Liver (tissue), 9 donors: ENCODE results near the gene CREB5. TPM values are rescaled to one million over a fixed set of nuclear protein-coding genes. Genes with fewer than 3 reads are reported as not detected.

Experiments used
- DNase-seq: peaks from one replicate; pipeline ENCODE4 v3.0.0-alpha.2; 2017; ENCODE audit warnings: low spot score
- H3K27ac ChIP-seq, 2 donors: one replicate each; pipeline ENCODE4 v1.7.0; 2013; ENCODE audit warnings: inconsistent platforms in 2 of 2, low read length in 2 of 2, control low read depth in 1 of 2, low read depth in 1 of 2, mild to moderate bottlenecking in 1 of 2
- H3K27me3 ChIP-seq, 4 donors: one replicate each; pipeline versions ENCODE4 v1.6.1 to v1.7.0; 2013; ENCODE audit warnings: low read length in 3 of 4, inconsistent platforms in 1 of 4, mild to moderate bottlenecking in 1 of 4, moderate library complexity in 1 of 4; ENCODE audit not compliant: control insufficient read depth in 4 of 4, insufficient read depth in 4 of 4
- H3K36me3 ChIP-seq, 4 donors: one replicate each; pipeline versions ENCODE4 v1.6.1 to v1.7.0; 2013; ENCODE audit warnings: low read length in 3 of 4, mild to moderate bottlenecking in 3 of 4, low read depth in 1 of 4, moderate library complexity in 1 of 4; ENCODE audit not compliant: control insufficient read depth in 4 of 4, insufficient read depth in 3 of 4
- H3K4me1 ChIP-seq, 4 donors: one replicate each; pipeline versions ENCODE4 v1.6.1 to v1.7.0; 2013; ENCODE audit warnings: low read length in 3 of 4, mild to moderate bottlenecking in 3 of 4, moderate library complexity in 1 of 4; ENCODE audit not compliant: control insufficient read depth in 4 of 4, insufficient read depth in 4 of 4
- H3K4me3 ChIP-seq, 3 donors: one replicate each; pipeline versions ENCODE4 v1.6.1 to v1.7.0; 2013; ENCODE audit warnings: low read length in 3 of 3, control low read depth in 1 of 3, low read depth in 1 of 3, mild to moderate bottlenecking in 1 of 3
- H3K9ac ChIP-seq, 2 donors: one replicate each; pipeline ENCODE4 v1.7.0; 2013; ENCODE audit warnings: low read length in 2 of 2, mild to moderate bottlenecking in 2 of 2, moderate library complexity in 2 of 2, control low read depth in 1 of 2, low read depth in 1 of 2
- H3K9me3 ChIP-seq, 4 donors: one replicate each; pipeline versions ENCODE4 v1.6.1 to v1.7.0; 2013; ENCODE audit warnings: low read length in 3 of 4; ENCODE audit not compliant: control insufficient read depth in 4 of 4
- ATF3 ChIP-seq: IDR thresholded peaks from 2 replicates; pipeline ENCODE4 v1.6.1; 2016; ENCODE audit warnings: antibody characterized with exemption
- EGR1 ChIP-seq, 2 donors: IDR thresholded peaks; 2 replicates each; pipeline ENCODE4 v1.6.1; 2016 to 2018; ENCODE audit warnings: antibody characterized with exemption in 2 of 2, low read depth in 2 of 2
- FOXA1 ChIP-seq: IDR thresholded peaks from 2 replicates; pipeline ENCODE4 v1.6.1; 2016; ENCODE audit warnings: antibody characterized with exemption
- FOXA2 ChIP-seq: IDR thresholded peaks from 2 replicates; pipeline ENCODE4 v1.6.1; 2016; ENCODE audit warnings: antibody characterized with exemption
- GABPA ChIP-seq, 2 donors: IDR thresholded peaks in 1 of 2; conservative IDR thresholded peaks in 1 of 2; 2 replicates each; pipeline ENCODE4 v1.6.1; 2016; ENCODE audit warnings: antibody characterized with exemption in 2 of 2, mild to moderate bottlenecking in 1 of 2, moderate library complexity in 1 of 2
- HNF4A ChIP-seq, 2 donors: conservative IDR thresholded peaks; 2 replicates each; pipeline ENCODE4 v1.6.1; 2016; ENCODE audit warnings: antibody characterized with exemption in 2 of 2, mild to moderate bottlenecking in 2 of 2
- HNF4G ChIP-seq: IDR thresholded peaks from 2 replicates; pipeline ENCODE4 v1.6.1; 2016; ENCODE audit warnings: antibody characterized with exemption
- JUND ChIP-seq, 2 donors: IDR thresholded peaks; 2 replicates each; pipeline ENCODE4 v1.6.1; 2016; ENCODE audit warnings: antibody characterized with exemption in 2 of 2
- NR2F2 ChIP-seq: IDR thresholded peaks from 2 replicates; pipeline ENCODE4 v1.6.1; 2016; ENCODE audit warnings: antibody characterized with exemption
- RAD21 ChIP-seq, 2 donors: IDR thresholded peaks; 2 replicates each; pipeline ENCODE4 v1.6.1; 2016; ENCODE audit warnings: antibody characterized with exemption in 2 of 2, mild to moderate bottlenecking in 2 of 2
- REST ChIP-seq: IDR thresholded peaks from 2 replicates; pipeline ENCODE4 v1.6.1; 2016; ENCODE audit warnings: antibody characterized with exemption, mild to moderate bottlenecking
- SP1 ChIP-seq: IDR thresholded peaks from 2 replicates; pipeline ENCODE4 v1.6.1; 2018; ENCODE audit warnings: antibody characterized with exemption, mild to moderate bottlenecking
- TAF1 ChIP-seq: conservative IDR thresholded peaks from 2 replicates; pipeline ENCODE4 v1.6.1; 2016; ENCODE audit warnings: antibody characterized with exemption, mild to moderate bottlenecking
- WGBS: extraction: QIAGEN DNeasy Blood & Tissue Kit; methylation state at CpG from one replicate; pipeline ENCODE4 v1.1.7; 2013; 5-methylcytosine and 5-hydroxymethylcytosine counted together
- polyA plus RNA-seq, 2 donors: library from polyadenylated mRNA; stranded (reverse) in 1 of 2; unstranded in 1 of 2; fragments of 200-250 nt in 1 of 2; fragments of >200 nt in 1 of 2; fragmentation: Nextera tagmentation in 1 of 2; extraction: Ambion mirVana in 1 of 2; gene quantifications; one replicate each; pipeline versions ENCODE4 v1.2.1 to v1.2.3, GENCODE V29; 2013 to 2015
- total RNA-seq, 2 donors: library from RNA; depleted of rRNA; stranded (reverse); fragments of >200 nt; gene quantifications; one replicate each; pipeline ENCODE4 v1.2.3, GENCODE V29; 2014
- TF ChIP-seq, protein P1 (sequence below): fragments of 150-350 bp; IDR thresholded peaks from 2 replicates; pipeline ENCODE4 v1.5.1; 2017; ENCODE audit warnings: improper control_type of control experiment, low read depth, low read length; ENCODE audit not compliant: missing input control
- TF ChIP-seq, protein P2 (sequence below): IDR thresholded peaks from 2 replicates; pipeline ENCODE4 v1.6.1; 2016; ENCODE audit warnings: antibody characterized with exemption
- TF ChIP-seq, protein P3 (sequence below): IDR thresholded peaks from 2 replicates; pipeline ENCODE4 v1.6.1; 2016; ENCODE audit warnings: antibody characterized with exemption
- donor health status: healthy.
- donor health status: healthy.
- donor health status: healthy.
- donor health status: healthy.
- donor health status: healthy.

CREB5 gene
- total and polyA plus RNA-seq, 4 donors = 0.25 to 0.92 (median 0.67) TPM

DNA sequence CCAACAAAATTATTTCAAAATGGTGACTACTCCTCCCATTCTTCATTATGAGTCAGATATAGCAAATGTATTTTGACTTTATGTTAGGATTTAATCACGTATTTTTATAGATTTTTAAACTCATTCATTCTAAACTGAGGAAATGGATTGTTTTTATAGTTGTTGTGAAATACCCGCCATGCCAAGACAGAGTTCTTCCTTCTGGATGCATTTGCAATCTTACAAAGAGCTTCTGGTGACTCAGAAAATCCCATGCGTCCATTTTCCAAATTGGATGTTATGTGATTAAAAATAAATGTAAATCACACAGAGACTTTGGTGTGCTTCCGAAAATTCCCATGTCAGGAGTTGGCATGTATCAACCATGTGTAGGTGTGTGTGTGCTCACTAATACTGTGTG, 366.5 kb downstream of the CREB5 start:
- no peak for DNase-seq
- Histone ChIP-seq H3K4me1 (no peaks in the 10 kb centered on the region), H3K36me3 (no peaks in the 10 kb centered on the region), H3K9me3 (no peaks in the 10 kb centered on the region), H3K9ac (no peak overlapping the region), H3K27ac (no peak overlapping the region), H3K4me3 (no peak overlapping the region), H3K27me3 (no peaks in the 10 kb centered on the region)
- WGBS = 64% methylated on average over 4 of the region's 4 CpGs
- TF ChIP-seq, protein P1, sequence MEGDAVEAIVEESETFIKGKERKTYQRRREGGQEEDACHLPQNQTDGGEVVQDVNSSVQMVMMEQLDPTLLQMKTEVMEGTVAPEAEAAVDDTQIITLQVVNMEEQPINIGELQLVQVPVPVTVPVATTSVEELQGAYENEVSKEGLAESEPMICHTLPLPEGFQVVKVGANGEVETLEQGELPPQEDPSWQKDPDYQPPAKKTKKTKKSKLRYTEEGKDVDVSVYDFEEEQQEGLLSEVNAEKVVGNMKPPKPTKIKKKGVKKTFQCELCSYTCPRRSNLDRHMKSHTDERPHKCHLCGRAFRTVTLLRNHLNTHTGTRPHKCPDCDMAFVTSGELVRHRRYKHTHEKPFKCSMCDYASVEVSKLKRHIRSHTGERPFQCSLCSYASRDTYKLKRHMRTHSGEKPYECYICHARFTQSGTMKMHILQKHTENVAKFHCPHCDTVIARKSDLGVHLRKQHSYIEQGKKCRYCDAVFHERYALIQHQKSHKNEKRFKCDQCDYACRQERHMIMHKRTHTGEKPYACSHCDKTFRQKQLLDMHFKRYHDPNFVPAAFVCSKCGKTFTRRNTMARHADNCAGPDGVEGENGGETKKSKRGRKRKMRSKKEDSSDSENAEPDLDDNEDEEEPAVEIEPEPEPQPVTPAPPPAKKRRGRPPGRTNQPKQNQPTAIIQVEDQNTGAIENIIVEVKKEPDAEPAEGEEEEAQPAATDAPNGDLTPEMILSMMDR = no peak
- TF ChIP-seq HNF4A (conservative IDR thresholded peaks at IDR 0.05) = no peak
- TF ChIP-seq FOXA1 = no peak

DNA sequence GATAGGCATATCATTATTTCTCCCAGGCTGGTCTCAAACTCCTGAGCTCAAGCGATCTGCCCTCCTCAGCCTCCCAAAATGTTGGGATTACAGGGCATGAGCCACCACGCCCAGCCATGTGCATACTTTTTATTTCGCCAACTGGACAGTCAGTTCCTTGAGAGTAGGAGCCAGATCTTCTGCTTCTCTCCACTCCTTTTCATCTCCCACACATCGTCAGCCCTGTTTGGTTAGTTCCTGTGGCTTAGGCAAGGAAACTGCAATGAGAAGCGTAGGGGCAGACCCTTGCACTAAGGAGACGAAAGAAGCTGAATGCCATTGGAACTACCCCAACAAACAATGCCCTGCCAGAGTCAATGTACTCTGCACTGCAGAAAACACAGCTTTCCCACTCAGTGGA, 367.6 kb downstream of the CREB5 start:
- H3K4me1 ChIP-seq = no peaks in the 10 kb centered on the region
- no peak overlapping the region for H3K9ac ChIP-seq
- no peaks in the 10 kb centered on the region for H3K36me3 ChIP-seq
- H3K27ac ChIP-seq = no peak overlapping the region
- WGBS = 84% methylated on average over 6 of the region's 6 CpGs
- H3K27me3 ChIP-seq = no peaks in the 10 kb centered on the region
- no peaks in the 10 kb centered on the region for H3K9me3 ChIP-seq
- no peak for DNase-seq
- H3K4me3 ChIP-seq = no peak overlapping the region
- TF ChIP-seq HNF4A (conservative IDR thresholded peaks at IDR 0.05) (no peak), EGR1 (IDR thresholded peaks at IDR 0.05; ENCODE audit: low read depth in 2 of 2) (no peak), GABPA (IDR thresholded peaks at IDR 0.05 in 1 of 2, conservative IDR thresholded peaks at IDR 0.05 in 1 of 2) (no peak), FOXA1 (no peak), FOXA2 (no peak), SP1 (no peak), HNF4G (no peak), ATF3 (no peak)

DNA sequence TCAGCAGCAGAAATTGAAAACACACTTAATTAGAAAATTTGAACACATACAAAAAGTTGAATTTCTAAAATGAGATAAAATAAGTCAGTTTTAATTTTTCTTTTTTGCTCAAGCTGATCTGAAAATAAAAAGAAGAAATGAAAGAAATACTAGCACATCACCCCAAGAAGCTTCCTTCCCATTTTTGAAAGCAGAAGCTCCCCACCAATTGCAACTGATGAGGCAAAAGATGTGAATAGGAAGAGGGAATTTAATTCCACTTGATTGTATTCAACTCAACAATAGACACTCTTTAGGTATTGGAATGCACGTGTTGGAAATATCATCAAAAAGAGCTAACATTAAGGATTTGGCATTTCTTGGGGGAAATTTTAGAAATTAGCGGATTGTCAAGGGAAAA, 370.0 kb downstream of the CREB5 start:
- no peak for TF ChIP-seq GABPA (IDR thresholded peaks at IDR 0.05 in 1 of 2, conservative IDR thresholded peaks at IDR 0.05 in 1 of 2)
- TF ChIP-seq, protein P2, sequence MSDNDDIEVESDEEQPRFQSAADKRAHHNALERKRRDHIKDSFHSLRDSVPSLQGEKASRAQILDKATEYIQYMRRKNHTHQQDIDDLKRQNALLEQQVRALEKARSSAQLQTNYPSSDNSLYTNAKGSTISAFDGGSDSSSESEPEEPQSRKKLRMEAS = no peak
- no peak for TF ChIP-seq ATF3
- TF ChIP-seq, protein P1 = no peak
- TF ChIP-seq EGR1 (IDR thresholded peaks at IDR 0.05; ENCODE audit: low read depth in 2 of 2) = no peak
- TF ChIP-seq RAD21 (IDR thresholded peaks at IDR 0.05) = no peak
- TF ChIP-seq TAF1 = no peak
- TF ChIP-seq FOXA2 = no peak
- no peak for TF ChIP-seq FOXA1
- no peak for TF ChIP-seq REST
- no peak for TF ChIP-seq HNF4A (conservative IDR thresholded peaks at IDR 0.05)
- TF ChIP-seq, protein P3, sequence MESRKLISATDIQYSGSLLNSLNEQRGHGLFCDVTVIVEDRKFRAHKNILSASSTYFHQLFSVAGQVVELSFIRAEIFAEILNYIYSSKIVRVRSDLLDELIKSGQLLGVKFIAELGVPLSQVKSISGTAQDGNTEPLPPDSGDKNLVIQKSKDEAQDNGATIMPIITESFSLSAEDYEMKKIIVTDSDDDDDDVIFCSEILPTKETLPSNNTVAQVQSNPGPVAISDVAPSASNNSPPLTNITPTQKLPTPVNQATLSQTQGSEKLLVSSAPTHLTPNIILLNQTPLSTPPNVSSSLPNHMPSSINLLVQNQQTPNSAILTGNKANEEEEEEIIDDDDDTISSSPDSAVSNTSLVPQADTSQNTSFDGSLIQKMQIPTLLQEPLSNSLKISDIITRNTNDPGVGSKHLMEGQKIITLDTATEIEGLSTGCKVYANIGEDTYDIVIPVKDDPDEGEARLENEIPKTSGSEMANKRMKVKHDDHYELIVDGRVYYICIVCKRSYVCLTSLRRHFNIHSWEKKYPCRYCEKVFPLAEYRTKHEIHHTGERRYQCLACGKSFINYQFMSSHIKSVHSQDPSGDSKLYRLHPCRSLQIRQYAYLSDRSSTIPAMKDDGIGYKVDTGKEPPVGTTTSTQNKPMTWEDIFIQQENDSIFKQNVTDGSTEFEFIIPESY = no peak
- TF ChIP-seq JUND (IDR thresholded peaks at IDR 0.05) = no peak
- TF ChIP-seq SP1 = no peak
- no peak for TF ChIP-seq NR2F2

More for the DNA sequence above, 370.0 kb downstream of the CREB5 start:
- no peak overlapping the region for H3K4me3 ChIP-seq
- H3K27ac ChIP-seq = no peak overlapping the region
- H3K9me3 ChIP-seq = no peaks in the 10 kb centered on the region
- no peak for DNase-seq
- 88% methylated on average over 2 of the region's 2 CpGs for WGBS
- H3K27me3 ChIP-seq = no peaks in the 10 kb centered on the region
- H3K9ac ChIP-seq = no peak overlapping the region
- H3K4me1 ChIP-seq = no peaks in the 10 kb centered on the region
- no peaks in the 10 kb centered on the region for H3K36me3 ChIP-seq
